ENCODE data around the gene MTFMT.
"Not testable (repeated sequence)": the region's sequence is repeated elsewhere in the genome, so short reads cannot be mapped to it uniquely, and the experiment has no call there.

The MTFMT gene

GRCh38 chr15:65052956-65053355 lies 23.5 kb upstream of the MTFMT start:
- TF ChIP-seq CTCF (IDR thresholded peaks at IDR 0.05; ENCODE audit: insufficient read depth, low read length, missing control alignments) = no peak

GRCh38 chr15:65051266-65051665 lies 21.8 kb upstream of the MTFMT start:
- ChIA-PET POLR2A (interaction anchor here (0.5 kb wide), 1 partner anchor 348 kb away, joined by 3 read pairs; no protein-coding TSS in a partner anchor), CTCF (interaction anchor here (1.0 to 8.0 kb wide), 9 partner anchors 8 to 52 kb away, joined by 3 to 338 read pairs (median 10); partner anchors contain the start of genes KBTBD13, RASL12 and SLC51B)
- no peak for TF ChIP-seq CTCF (IDR thresholded peaks at IDR 0.05; ENCODE audit: insufficient read depth, low read length, missing control alignments)

More at GRCh38 chr15:65052956-65053355, 23.5 kb upstream of the MTFMT start:
- DNase-seq (ENCODE audit: low read depth, low spot score) = no peak
- ChIA-PET CTCF (interaction anchor here (0.8 to 8.0 kb wide), 16 partner anchors 9 to 218 kb away, joined by 3 to 338 read pairs (median 14); partner anchors contain the start of genes KBTBD13, RASL12, SLC51B and UBAP1L), POLR2A (no interaction called here)
- H3K4me3 ChIP-seq (ENCODE audit: low read depth, low read length) = no peak overlapping the region

GRCh38 chr15:65050270-65050669 lies 20.8 kb upstream of the MTFMT start:
- POLR2A ChIA-PET = no interaction called here
- no peak for DNase-seq (ENCODE audit: low read depth, low spot score)
- H3K4me3 ChIP-seq (ENCODE audit: low read depth, low read length) = no peak overlapping the region
- no peak for TF ChIP-seq CTCF (IDR thresholded peaks at IDR 0.05; ENCODE audit: insufficient read depth, low read length, missing control alignments)
- CTCF ChIA-PET = interaction anchor here (0.7 to 8.0 kb wide), 5 partner anchors 7 to 53 kb away, joined by 3 to 338 read pairs (median 133); partner anchors contain the start of genes KBTBD13, RASL12 and SLC51B

More at GRCh38 chr15:65051266-65051665, 21.8 kb upstream of the MTFMT start:
- no peak overlapping the region for H3K4me3 ChIP-seq (ENCODE audit: low read depth, low read length)
- no peak for DNase-seq (ENCODE audit: low read depth, low spot score)

- DNase-seq (ENCODE audit: low read depth, low spot score) = peak; percentile 50
- H3K4me3 ChIP-seq (ENCODE audit: low read depth, low read length) = peak overlapping the region; percentile 47
- TF ChIP-seq CTCF (IDR thresholded peaks at IDR 0.05; ENCODE audit: insufficient read depth, low read length, missing control alignments) = no peak
- ChIA-PET CTCF (interaction anchor here (7.5 to 8.0 kb wide), 3 partner anchors 17 to 54 kb away, joined by 133 to 338 read pairs (median 135); partner anchors contain the start of genes KBTBD13 and RASL12), POLR2A (no interaction called here)
These were observed 20.0 kb upstream of the MTFMT start for GRCh38 chr15:65049418-65049840.

- DNase-seq (ENCODE audit: low read depth, low spot score) = no peak
- no peak overlapping the region for H3K4me3 ChIP-seq (ENCODE audit: low read depth, low read length)
- no peak for TF ChIP-seq CTCF (IDR thresholded peaks at IDR 0.05; ENCODE audit: insufficient read depth, low read length, missing control alignments)
- ChIA-PET POLR2A (no interaction called here), CTCF (interaction anchor here (0.6 to 0.9 kb wide), 4 partner anchors 13 to 213 kb away, joined by 3 to 5 read pairs (median 3); no protein-coding TSS in a partner anchor)
These were observed 18.8 kb upstream of the MTFMT start for GRCh38 chr15:65048241-65048640.

- H3K4me3 ChIP-seq (ENCODE audit: low read depth, low read length) = no peak within 1 kb of the TSS
- CTCF ChIA-PET = interaction anchor here (0.7 to 6.4 kb wide), 6 partner anchors 8 to 39 kb away, joined by 3 to 53 read pairs (median 12); partner anchors contain the start of gene KBTBD13
- TF ChIP-seq CTCF (IDR thresholded peaks at IDR 0.05; ENCODE audit: insufficient read depth, low read length, missing control alignments) = no peak
- POLR2A ChIA-PET = interaction anchor here (0.5 kb wide), 1 partner anchor 260 kb away, joined by 3 read pairs; the partner anchor contains the start of gene RNU5B-1
- no peak for DNase-seq (ENCODE audit: low read depth, low spot score)
These were observed 15.5 kb upstream of the MTFMT start, which contains the start of gene SLC51B for GRCh38 chr15:65044724-65045481. SLC51B (plus strand) TSS chr15:65045387; CDS start chr15:65050005, 4,618 bp downstream.

- not testable (repeated sequence) for DNase-seq (ENCODE audit: low read depth, low spot score); H3K4me3 ChIP-seq (ENCODE audit: low read depth, low read length)
- ChIA-PET CTCF (interaction anchor here (0.7 to 6.4 kb wide), 6 partner anchors 9 to 40 kb away, joined by 3 to 53 read pairs (median 12); partner anchors contain the start of gene KBTBD13), POLR2A (interaction anchor here (0.5 kb wide), 1 partner anchor 260 kb away, joined by 3 read pairs; the partner anchor contains the start of gene RNU5B-1)
These were observed 14.8 kb upstream of the MTFMT start for GRCh38 chr15:65044218-65044617.

All from AG04449 (cell line).